ENCODE measurements around the gene MXRA5.
"Not testable (repeated sequence)": the region's sequence is repeated elsewhere in the genome, so short reads cannot be mapped to it uniquely, and the experiment has no call there.

The MXRA5 gene

DNA sequence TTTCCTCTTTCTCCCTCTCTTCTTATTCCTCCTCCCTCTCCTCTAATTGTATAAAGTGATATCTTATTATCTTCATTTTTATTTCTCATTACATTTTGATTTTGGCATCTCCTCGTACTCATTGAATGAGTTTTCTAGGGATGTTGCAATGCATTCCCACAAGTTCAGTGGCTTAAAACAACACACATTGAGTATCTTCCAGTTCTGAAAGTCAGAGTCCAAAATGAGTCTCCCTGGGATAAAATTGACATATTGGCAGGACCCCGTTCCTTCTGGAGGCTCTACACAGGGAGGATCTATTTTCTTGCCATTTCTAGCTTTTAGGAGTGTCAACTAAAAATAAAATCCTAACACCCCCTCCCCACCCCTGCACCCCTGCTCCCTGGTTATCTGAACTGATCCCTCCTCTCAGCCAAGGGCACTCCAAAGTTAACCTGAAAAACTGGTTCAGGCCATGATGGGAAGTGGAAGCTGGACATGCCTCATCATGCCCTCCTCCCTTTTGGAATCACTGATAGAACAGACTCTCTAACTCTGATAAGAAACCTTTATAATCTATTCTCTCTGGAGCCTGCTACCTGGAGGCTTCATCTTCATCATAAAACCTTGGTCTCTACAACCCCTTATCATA is 29.5 kb upstream of the MXRA5 start:
- not testable (repeated sequence) for H2AFZ ChIP-seq (ENCODE audit: low read length, unreplicated experiment); H3K27ac ChIP-seq (ENCODE audit: low read depth, low read length); H3K36me3 ChIP-seq (ENCODE audit: insufficient read depth, low read length); H3K4me1 ChIP-seq (ENCODE audit: control insufficient read depth, insufficient read depth, low read length, unreplicated experiment); H3K27me3 ChIP-seq (ENCODE audit: insufficient read depth, low read length); H3K79me2 ChIP-seq (ENCODE audit: control insufficient read depth, insufficient read depth, low read length, unreplicated experiment); H3K4me3 ChIP-seq (ENCODE audit: low read depth, low read length)

DNA sequence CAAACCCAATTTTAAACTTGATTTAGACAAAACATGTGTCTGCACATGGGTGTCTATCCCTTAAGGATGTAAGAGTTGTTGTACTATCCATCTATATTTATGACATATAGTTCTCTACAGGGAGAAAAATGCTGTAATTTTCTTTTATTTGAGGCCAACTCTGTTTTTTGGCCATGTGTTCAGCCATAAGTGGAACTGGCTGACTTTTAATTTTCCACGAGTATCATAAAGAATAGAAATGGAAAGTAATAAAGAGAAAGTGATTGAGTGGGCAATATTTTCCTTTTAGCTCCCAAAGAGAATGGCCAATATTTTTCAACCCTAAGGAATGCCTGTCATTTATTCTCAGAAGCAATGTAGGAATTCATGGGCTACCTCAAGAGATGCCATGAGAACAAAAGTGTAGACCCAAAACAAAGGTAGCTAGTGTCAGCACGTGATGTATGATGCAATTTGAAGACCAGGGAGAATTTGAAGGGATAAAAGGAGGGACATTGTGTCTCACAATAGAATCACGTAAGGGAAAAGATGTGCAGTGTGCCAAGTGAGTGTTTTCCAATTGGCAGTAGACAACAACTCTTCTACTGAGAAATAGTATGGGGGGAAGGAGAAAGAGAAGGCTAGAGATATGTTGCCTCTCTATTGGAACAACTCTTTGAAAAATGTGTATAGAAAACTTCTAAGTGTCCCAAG is 27.8 kb upstream of the MXRA5 start:
- Histone ChIP-seq H3K4me3 (ENCODE audit: low read depth, low read length) (no peak overlapping the region), H3K36me3 (ENCODE audit: insufficient read depth, low read length) (no peaks in the 10 kb centered on the region), H3K79me2 (ENCODE audit: control insufficient read depth, insufficient read depth, low read length, unreplicated experiment) (no peaks in the 10 kb centered on the region), H3K4me1 (ENCODE audit: control insufficient read depth, insufficient read depth, low read length, unreplicated experiment) (no peaks in the 10 kb centered on the region), H3K27me3 (ENCODE audit: insufficient read depth, low read length) (no peaks in the 10 kb centered on the region), H2AFZ (ENCODE audit: low read length, unreplicated experiment) (no peak overlapping the region), H3K27ac (ENCODE audit: low read depth, low read length) (no peak overlapping the region)

DNA sequence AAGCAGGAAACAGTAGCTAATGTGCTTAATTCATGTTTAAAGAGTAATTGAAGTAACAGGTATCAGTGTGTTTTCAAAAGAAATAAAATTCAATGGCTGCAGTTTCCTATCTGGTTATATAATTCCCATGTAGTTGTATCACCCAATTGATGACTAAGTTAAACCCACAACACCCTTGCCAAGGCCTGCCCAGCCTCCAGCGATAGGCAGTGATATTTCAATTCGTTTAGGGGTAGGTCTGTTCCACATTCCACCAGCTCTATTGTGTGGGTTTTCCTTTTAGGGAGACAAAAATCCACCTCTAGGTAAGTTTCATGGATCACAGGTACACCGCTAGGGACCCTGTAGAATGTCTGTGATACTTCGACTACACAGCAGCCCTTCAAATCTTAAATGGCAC is 24.7 kb upstream of the MXRA5 start:
- no peaks in the 10 kb centered on the region for H3K4me1 ChIP-seq (ENCODE audit: control insufficient read depth, insufficient read depth, low read length, unreplicated experiment)
- H3K27me3 ChIP-seq (ENCODE audit: insufficient read depth, low read length): no peaks in the 10 kb centered on the region
- no peaks in the 10 kb centered on the region for H3K79me2 ChIP-seq (ENCODE audit: control insufficient read depth, insufficient read depth, low read length, unreplicated experiment)
- no peak overlapping the region for H3K27ac ChIP-seq (ENCODE audit: low read depth, low read length)
- H3K4me3 ChIP-seq (ENCODE audit: low read depth, low read length): no peak overlapping the region
- no peaks in the 10 kb centered on the region for H3K36me3 ChIP-seq (ENCODE audit: insufficient read depth, low read length)
- no peak overlapping the region for H2AFZ ChIP-seq (ENCODE audit: low read length, unreplicated experiment)

DNA sequence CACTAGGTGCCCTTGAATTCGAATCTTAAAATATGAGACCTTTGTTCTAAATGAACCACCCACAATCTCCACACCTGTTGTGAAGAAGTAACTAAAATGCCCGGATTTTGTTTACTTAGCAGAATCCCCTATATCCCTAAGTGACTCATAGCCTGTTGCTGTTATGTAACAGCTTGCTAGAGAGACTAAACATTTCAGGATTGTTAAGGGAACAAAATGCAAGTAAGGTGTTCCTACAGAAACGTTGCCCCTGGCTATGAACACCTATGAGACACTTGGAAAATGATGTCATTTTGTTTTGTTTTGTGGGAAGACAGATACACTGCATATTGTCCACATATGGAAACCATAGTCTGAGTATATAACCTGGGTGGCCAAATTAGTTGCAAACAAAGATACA is 24.2 kb upstream of the MXRA5 start:
- Histone ChIP-seq H3K4me3 (ENCODE audit: low read depth, low read length) (no peak overlapping the region), H3K4me1 (ENCODE audit: control insufficient read depth, insufficient read depth, low read length, unreplicated experiment) (no peaks in the 10 kb centered on the region), H3K27ac (ENCODE audit: low read depth, low read length) (no peak overlapping the region), H2AFZ (ENCODE audit: low read length, unreplicated experiment) (no peak overlapping the region), H3K27me3 (ENCODE audit: insufficient read depth, low read length) (no peaks in the 10 kb centered on the region), H3K36me3 (ENCODE audit: insufficient read depth, low read length) (no peaks in the 10 kb centered on the region), H3K79me2 (ENCODE audit: control insufficient read depth, insufficient read depth, low read length, unreplicated experiment) (no peaks in the 10 kb centered on the region)

DNA sequence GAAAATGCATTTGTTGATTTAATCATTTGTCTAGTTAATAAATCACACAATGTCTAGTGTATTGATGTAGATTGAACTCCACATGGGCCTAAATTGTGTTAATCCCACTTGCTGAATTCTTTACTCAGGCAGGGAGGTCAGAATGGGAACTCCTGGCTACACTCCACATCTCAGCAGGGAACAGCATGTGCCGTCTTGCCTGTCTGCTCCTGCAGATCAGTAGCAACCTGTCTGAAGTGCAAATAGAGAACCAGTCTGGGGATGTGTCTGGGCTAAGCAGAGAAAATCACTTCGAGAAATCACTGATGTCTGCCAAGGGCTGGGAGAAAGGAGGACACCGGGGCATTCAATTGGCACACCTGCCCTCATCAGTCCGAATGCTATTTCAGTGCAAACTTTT is 16.5 kb upstream of the MXRA5 start:
- no peak overlapping the region for H2AFZ ChIP-seq (ENCODE audit: low read length, unreplicated experiment)
- H3K4me1 ChIP-seq (ENCODE audit: control insufficient read depth, insufficient read depth, low read length, unreplicated experiment): no peaks in the 10 kb centered on the region
- no peaks in the 10 kb centered on the region for H3K27me3 ChIP-seq (ENCODE audit: insufficient read depth, low read length)
- no peak overlapping the region for H3K27ac ChIP-seq (ENCODE audit: low read depth, low read length)
- no peaks in the 10 kb centered on the region for H3K36me3 ChIP-seq (ENCODE audit: insufficient read depth, low read length)
- no peaks in the 10 kb centered on the region for H3K79me2 ChIP-seq (ENCODE audit: control insufficient read depth, insufficient read depth, low read length, unreplicated experiment)
- no peak overlapping the region for H3K4me3 ChIP-seq (ENCODE audit: low read depth, low read length)

DNA sequence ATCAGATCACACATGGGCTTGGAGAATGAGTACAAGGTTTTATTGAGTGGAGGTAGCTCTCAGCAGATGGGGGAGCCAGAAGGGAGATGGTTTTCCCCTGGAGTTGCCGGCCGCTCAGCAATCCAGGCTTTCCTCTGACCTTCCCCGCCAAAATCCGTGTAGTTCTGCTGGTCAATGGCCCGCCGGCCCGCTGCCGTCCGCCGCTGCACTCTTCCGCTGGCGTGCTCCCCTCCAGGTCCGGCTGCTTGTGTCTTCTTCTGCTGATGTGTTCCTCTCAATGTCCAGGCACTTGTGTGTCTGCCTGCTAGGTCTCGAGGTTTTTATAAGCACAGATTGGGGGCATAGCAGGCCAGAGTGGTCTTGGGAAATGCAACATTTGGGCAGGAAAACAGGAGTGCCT is 14.4 kb upstream of the MXRA5 start:
- Histone ChIP-seq H3K79me2 (ENCODE audit: control insufficient read depth, insufficient read depth, low read length, unreplicated experiment) (no peaks in the 10 kb centered on the region), H3K27me3 (ENCODE audit: insufficient read depth, low read length) (no peaks in the 10 kb centered on the region), H2AFZ (ENCODE audit: low read length, unreplicated experiment) (no peak overlapping the region), H3K27ac (ENCODE audit: low read depth, low read length) (no peak overlapping the region), H3K36me3 (ENCODE audit: insufficient read depth, low read length) (no peaks in the 10 kb centered on the region), H3K4me3 (ENCODE audit: low read depth, low read length) (no peak overlapping the region), H3K4me1 (ENCODE audit: control insufficient read depth, insufficient read depth, low read length, unreplicated experiment) (no peaks in the 10 kb centered on the region)

DNA sequence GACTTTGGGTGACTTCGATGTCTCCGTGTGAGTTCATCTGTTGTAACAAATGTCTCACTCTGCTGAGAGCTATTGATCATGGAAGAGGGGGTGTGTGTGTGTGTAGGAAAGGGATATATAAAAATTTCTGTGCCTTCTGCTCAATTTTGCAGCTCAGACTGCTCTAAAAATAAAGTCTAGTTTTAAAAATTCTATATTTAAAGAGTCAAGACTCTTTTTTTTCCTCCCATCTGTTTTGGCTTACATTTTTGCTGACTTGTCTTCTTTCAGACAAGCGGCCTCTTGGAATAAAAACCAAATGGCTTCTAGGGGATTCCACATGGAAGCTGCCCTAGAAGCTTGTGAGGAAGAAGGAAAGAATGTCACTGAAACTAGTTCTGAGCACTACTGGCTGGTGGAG is 6.3 kb upstream of the MXRA5 start:
- not testable (repeated sequence) for H3K4me1 ChIP-seq (ENCODE audit: control insufficient read depth, insufficient read depth, low read length, unreplicated experiment); H3K27ac ChIP-seq (ENCODE audit: low read depth, low read length); H3K36me3 ChIP-seq (ENCODE audit: insufficient read depth, low read length); H3K4me3 ChIP-seq (ENCODE audit: low read depth, low read length); H3K27me3 ChIP-seq (ENCODE audit: insufficient read depth, low read length); H2AFZ ChIP-seq (ENCODE audit: low read length, unreplicated experiment); H3K79me2 ChIP-seq (ENCODE audit: control insufficient read depth, insufficient read depth, low read length, unreplicated experiment)

DNA sequence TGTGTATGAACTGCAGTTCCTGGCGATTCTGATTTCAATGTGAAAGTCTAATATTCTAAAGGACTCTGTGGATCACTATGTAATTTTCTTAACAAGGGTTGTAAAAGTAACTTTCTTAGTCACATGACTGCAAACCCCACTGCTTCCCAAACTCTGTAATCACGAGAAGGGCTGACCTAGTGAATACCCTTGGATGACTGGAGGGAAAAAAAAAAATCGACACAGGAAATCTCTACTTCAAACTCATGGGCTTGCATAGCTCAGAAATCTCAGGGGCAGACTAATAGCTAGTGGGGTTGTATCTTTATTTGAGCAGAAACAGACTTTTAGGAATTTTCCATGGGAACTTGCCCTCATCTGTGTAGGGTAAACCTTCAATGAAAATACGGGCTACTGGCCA is 4.8 kb upstream of the MXRA5 start:
- Histone ChIP-seq H3K4me3 (ENCODE audit: low read depth, low read length) (no peak overlapping the region), H3K36me3 (ENCODE audit: insufficient read depth, low read length) (no peaks in the 10 kb centered on the region), H3K4me1 (ENCODE audit: control insufficient read depth, insufficient read depth, low read length, unreplicated experiment) (no peaks in the 10 kb centered on the region), H3K79me2 (ENCODE audit: control insufficient read depth, insufficient read depth, low read length, unreplicated experiment) (no peaks in the 10 kb centered on the region), H2AFZ (ENCODE audit: low read length, unreplicated experiment) (no peak overlapping the region), H3K27me3 (ENCODE audit: insufficient read depth, low read length) (peaks cover 15% of the 10 kb centered on the region; the same call in 1 of the 2 replicates), H3K27ac (ENCODE audit: low read depth, low read length) (no peak overlapping the region)

DNA sequence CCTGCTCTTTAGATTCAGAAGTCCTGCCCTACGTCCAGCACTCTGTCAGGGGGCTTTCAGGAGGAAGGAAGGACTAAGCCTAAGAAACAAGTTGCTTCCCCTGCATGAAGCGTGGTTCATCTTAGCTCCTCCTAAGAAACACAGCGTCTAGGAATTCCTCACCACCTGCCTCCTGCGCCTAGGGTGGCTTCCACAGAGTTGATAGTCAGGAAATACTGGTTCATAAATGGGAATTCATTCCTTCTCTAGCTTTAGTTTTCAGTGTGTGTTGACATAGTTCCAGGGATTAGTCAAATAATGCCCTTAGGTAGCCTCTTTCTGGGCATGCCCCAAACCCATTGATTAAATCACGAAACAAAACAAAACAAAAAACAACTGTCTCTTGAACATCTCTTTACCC is 1.7 kb upstream of the MXRA5 start:
- Histone ChIP-seq H3K79me2 (ENCODE audit: control insufficient read depth, insufficient read depth, low read length, unreplicated experiment) (no peaks in the 10 kb centered on the region), H3K4me3 (ENCODE audit: low read depth, low read length) (no peak overlapping the region), H3K4me1 (ENCODE audit: control insufficient read depth, insufficient read depth, low read length, unreplicated experiment) (no peaks in the 10 kb centered on the region), H3K36me3 (ENCODE audit: insufficient read depth, low read length) (no peaks in the 10 kb centered on the region), H3K27me3 (ENCODE audit: insufficient read depth, low read length) (peaks cover 40% of the 10 kb centered on the region), H2AFZ (ENCODE audit: low read length, unreplicated experiment) (no peak overlapping the region), H3K27ac (ENCODE audit: low read depth, low read length) (no peak overlapping the region)

DNA sequence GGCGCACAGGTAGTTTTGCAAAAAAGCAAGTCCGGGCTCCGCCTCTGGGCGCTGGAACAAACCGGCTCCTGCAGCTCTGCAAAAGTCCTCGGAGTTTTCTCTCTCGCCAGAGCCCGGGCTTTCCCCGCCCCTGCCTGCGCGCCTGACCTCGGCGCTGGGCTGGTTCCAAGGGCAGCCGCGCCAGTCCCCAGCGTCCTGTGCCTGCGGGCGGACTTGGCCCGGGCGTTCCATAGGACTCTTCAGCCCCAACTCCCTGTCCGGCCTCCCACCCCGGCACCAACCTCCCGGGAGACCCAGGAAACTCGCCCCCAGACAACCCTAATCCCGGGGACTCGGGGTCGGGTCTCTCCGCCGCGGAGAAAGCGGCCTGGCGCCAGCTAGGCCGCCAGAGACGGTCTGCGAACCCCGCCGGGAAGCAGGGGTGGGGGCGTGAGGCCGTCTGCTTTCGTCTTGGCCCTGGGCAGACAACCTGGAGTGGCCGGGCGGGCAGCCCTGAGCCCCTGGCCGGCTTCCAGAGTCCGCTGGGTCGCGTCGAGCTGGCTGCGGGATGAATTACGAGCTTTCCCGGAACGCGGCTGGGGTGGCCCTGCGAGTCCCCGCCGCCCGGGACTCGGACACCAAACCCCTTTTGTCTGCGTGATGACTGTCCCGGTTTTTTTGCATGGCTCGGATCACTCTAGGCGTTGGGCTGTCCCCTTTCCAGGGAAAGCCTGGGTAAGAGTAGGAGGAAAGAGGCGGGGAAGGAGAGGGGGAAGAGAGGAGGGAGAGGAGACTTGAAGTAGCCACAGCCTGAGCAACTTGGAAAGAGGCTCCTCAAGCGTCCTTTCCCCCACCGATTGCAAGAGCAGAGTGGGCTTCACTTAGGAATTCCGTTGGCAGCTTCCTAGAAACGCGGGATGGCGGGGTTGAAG is 916 bp downstream of the MXRA5 start:
- H3K27ac ChIP-seq (ENCODE audit: low read depth, low read length): no peak overlapping the region
- peak overlapping the region; percentile 78 for H2AFZ ChIP-seq (ENCODE audit: low read length, unreplicated experiment)
- peaks cover 47% of the 10 kb centered on the region for H3K27me3 ChIP-seq (ENCODE audit: insufficient read depth, low read length)
- no peaks in the 10 kb centered on the region for H3K4me1 ChIP-seq (ENCODE audit: control insufficient read depth, insufficient read depth, low read length, unreplicated experiment)
- H3K79me2 ChIP-seq (ENCODE audit: control insufficient read depth, insufficient read depth, low read length, unreplicated experiment): no peaks in the 10 kb centered on the region
- H3K36me3 ChIP-seq (ENCODE audit: insufficient read depth, low read length): no peaks in the 10 kb centered on the region
- peak overlapping the region; percentile 69 for H3K4me3 ChIP-seq (ENCODE audit: low read depth, low read length)

All from ACC112 (cell line).